DOHH2 (cell line): ENCODE results near the gene AGBL4.

Experiments
- H3F3A ChIP-seq: fragments of 200-600 bp; sonication (generic), shearing (Covaris generic); 2 replicates; pipeline ENCODE4 v1.6.0; 2016; ENCODE audit warnings: antibody characterized with exemption, mild to moderate bottlenecking; ENCODE audit not compliant: control insufficient read depth, insufficient read depth
- H3K27ac ChIP-seq: fragments of 200-600 bp; sonication (generic); 2 replicates; pipeline ENCODE4 v1.5.1; 2014; ENCODE audit warnings: low read depth, mild to moderate bottlenecking, low read length, moderate library complexity
- H3K27me3 ChIP-seq: fragments of 200-600 bp; sonication (generic); 2 replicates; pipeline ENCODE4 v1.6.1; 2014; ENCODE audit warnings: mild to moderate bottlenecking, low read length, mixed read lengths; ENCODE audit not compliant: control insufficient read depth
- H3K36me3 ChIP-seq: fragments of 200-600 bp; sonication (generic); 2 replicates; pipeline ENCODE4 v1.6.1; 2014; ENCODE audit warnings: mild to moderate bottlenecking, low read length, moderate library complexity, mixed read lengths; ENCODE audit not compliant: control insufficient read depth
- H3K4me1 ChIP-seq: fragments of 200-600 bp; sonication (generic); 2 replicates; pipeline ENCODE4 v1.6.1; 2014; ENCODE audit warnings: mild to moderate bottlenecking, low read length, mixed read lengths; ENCODE audit not compliant: control insufficient read depth
- H3K4me2 ChIP-seq: fragments of 200-600 bp; sonication (generic); 2 replicates; pipeline ENCODE4 v1.6.0; 2014; ENCODE audit warnings: mild to moderate bottlenecking, low read length, moderate library complexity
- H3K4me3 ChIP-seq: fragments of 200-600 bp; sonication (generic); 2 replicates; pipeline ENCODE4 v1.5.1; 2014; ENCODE audit warnings: mild to moderate bottlenecking, low read length, mixed read lengths
- H3K79me2 ChIP-seq: fragments of 200-600 bp; sonication (generic); 2 replicates; pipeline ENCODE4 v1.6.1; 2014; ENCODE audit warnings: mild to moderate bottlenecking, low read length, mixed read lengths; ENCODE audit not compliant: control insufficient read depth
- H3K9me2 ChIP-seq: fragments of 200-600 bp; sonication (generic); replicated peaks from 2 replicates; pipeline ENCODE4 v1.6.1; 2014; ENCODE audit warnings: mild to moderate bottlenecking, low read length, mixed read lengths; ENCODE audit not compliant: control insufficient read depth
- H3K9me3 ChIP-seq: fragments of 200-600 bp; sonication (generic); 2 replicates; pipeline ENCODE4 v1.6.1; 2014; ENCODE audit warnings: antibody characterized with exemption, low read length, mixed read lengths; ENCODE audit not compliant: control insufficient read depth, insufficient read depth
- H4K20me1 ChIP-seq: fragments of 200-600 bp; sonication (generic); 2 replicates; pipeline ENCODE4 v1.6.0; 2014; ENCODE audit warnings: low read depth, mild to moderate bottlenecking, antibody characterized with exemption, low read length, moderate library complexity; ENCODE audit not compliant: control insufficient read depth, insufficient read depth
- EZH2phosphoT487 ChIP-seq: fragments of 200-600 bp; sonication (generic); IDR thresholded peaks from 2 replicates; pipeline ENCODE4 v1.6.1; 2017; ENCODE audit warnings: borderline replicate concordance, mild to moderate bottlenecking, antibody characterized with exemption, low read length, moderate library complexity, mixed read lengths
- TF ChIP-seq, protein P1 (sequence below): fragments of 200-600 bp; sonication (generic); IDR thresholded peaks from one replicate; pipeline ENCODE4 v1.5.1; 2014; ENCODE audit warnings: antibody characterized with exemption, mild to moderate bottlenecking, low read depth, low read length; ENCODE audit not compliant: poor library complexity, severe bottlenecking

AGBL4 gene

DNA sequence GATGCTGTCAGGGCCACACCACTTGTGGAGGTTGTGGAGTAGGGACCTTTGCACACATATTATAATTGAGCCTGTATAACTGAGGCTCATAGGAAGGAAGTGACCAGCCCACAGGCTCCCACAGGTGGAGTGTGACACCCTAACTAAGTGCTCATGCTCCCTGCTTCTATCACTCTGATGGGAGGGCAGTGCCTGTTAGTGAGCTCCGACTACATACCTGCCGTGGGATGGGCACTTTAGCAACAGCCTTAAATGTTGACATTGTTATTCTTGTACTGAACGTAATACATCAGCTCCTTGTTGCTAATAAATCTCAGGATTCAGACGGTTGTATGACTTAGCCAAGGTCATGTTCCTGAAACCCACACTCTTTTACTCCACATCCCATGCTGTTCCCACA is 1305.0 kb downstream of the AGBL4 start:
- Histone ChIP-seq H3K4me3 (no peak overlapping the region), H3K27ac (no peak overlapping the region), H3K79me2 (no peaks in the 10 kb centered on the region), H3K4me1 (no peaks in the 10 kb centered on the region), H3K9me3 (no peaks in the 10 kb centered on the region), H3K4me2 (no peak overlapping the region), H3K27me3 (no peaks in the 10 kb centered on the region), H3F3A (no peaks in the 10 kb centered on the region), H4K20me1 (no peaks in the 10 kb centered on the region), H3K9me2 (no peaks in the 10 kb centered on the region), H3K36me3 (no peaks in the 10 kb centered on the region)
- TF ChIP-seq, protein P1, sequence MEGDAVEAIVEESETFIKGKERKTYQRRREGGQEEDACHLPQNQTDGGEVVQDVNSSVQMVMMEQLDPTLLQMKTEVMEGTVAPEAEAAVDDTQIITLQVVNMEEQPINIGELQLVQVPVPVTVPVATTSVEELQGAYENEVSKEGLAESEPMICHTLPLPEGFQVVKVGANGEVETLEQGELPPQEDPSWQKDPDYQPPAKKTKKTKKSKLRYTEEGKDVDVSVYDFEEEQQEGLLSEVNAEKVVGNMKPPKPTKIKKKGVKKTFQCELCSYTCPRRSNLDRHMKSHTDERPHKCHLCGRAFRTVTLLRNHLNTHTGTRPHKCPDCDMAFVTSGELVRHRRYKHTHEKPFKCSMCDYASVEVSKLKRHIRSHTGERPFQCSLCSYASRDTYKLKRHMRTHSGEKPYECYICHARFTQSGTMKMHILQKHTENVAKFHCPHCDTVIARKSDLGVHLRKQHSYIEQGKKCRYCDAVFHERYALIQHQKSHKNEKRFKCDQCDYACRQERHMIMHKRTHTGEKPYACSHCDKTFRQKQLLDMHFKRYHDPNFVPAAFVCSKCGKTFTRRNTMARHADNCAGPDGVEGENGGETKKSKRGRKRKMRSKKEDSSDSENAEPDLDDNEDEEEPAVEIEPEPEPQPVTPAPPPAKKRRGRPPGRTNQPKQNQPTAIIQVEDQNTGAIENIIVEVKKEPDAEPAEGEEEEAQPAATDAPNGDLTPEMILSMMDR: no peak
- no peak for TF ChIP-seq EZH2phosphoT487

DNA sequence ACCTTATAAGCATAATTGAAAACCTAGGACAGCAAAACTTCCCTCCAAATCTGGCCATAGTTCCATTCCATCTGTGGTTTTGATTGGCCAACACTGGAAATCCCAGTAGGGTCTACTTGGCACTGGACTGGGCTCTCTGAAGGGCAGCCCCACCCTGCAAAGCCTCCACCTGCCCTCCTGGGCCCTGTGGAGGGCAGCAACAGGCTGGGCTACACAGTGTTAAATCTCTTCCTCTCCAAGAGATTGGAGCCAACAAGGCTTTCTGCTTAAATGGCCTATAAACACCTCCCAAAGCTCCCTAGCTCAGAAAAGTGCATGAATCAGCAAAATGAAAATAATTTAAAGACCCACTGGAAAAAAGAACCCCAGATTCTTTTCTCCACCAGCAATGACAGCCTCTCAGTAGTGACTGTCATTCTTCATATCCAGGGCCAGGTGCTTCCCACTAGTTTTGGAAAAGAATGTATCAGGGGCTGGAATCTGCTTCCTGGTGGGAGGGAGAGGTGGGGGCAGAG is 1305.6 kb downstream of the AGBL4 start:
- H3K9me3 ChIP-seq: no peaks in the 10 kb centered on the region
- H3K36me3 ChIP-seq: no peaks in the 10 kb centered on the region
- no peaks in the 10 kb centered on the region for H3F3A ChIP-seq
- H3K4me1 ChIP-seq: no peaks in the 10 kb centered on the region
- no peak overlapping the region for H3K4me3 ChIP-seq
- no peaks in the 10 kb centered on the region for H4K20me1 ChIP-seq
- H3K27me3 ChIP-seq: no peaks in the 10 kb centered on the region
- no peak for TF ChIP-seq EZH2phosphoT487
- TF ChIP-seq, protein P1: no peak
- H3K79me2 ChIP-seq: no peaks in the 10 kb centered on the region
- H3K27ac ChIP-seq: no peak overlapping the region
- no peaks in the 10 kb centered on the region for H3K9me2 ChIP-seq
- H3K4me2 ChIP-seq: no peak overlapping the region

DNA sequence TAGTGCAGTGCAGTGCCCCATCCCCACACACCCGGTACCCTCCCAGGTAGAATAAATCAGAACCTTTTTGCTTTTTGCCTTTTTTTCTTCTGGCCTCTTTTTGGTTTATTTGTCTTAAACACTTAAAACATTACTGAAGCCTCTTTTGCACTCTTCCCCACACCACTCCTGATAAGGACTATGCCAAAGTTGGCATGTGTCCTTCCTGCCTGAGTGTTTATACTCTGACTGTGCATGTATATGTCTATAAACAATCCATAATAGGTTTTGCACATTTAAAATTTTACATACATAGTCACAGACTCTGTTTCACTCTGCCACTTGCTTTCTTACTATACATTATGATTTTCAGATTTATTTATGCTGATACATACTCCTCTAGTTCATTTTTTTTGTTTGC is 1306.7 kb downstream of the AGBL4 start:
- Histone ChIP-seq H4K20me1 (no peaks in the 10 kb centered on the region), H3K79me2 (no peaks in the 10 kb centered on the region), H3K4me3 (no peak overlapping the region), H3K27ac (no peak overlapping the region), H3K9me3 (no peaks in the 10 kb centered on the region), H3K27me3 (no peaks in the 10 kb centered on the region), H3K36me3 (no peaks in the 10 kb centered on the region), H3K4me2 (no peak overlapping the region), H3K4me1 (no peaks in the 10 kb centered on the region), H3F3A (no peaks in the 10 kb centered on the region), H3K9me2 (no peaks in the 10 kb centered on the region)
- TF ChIP-seq EZH2phosphoT487: no peak
- TF ChIP-seq, protein P1: no peak
